HG03378 (cell line): ENCODE data around the gene GSC2.

Source experiments
- ATAC-seq: cut with Tn5 transposase; IDR thresholded peaks from one replicate; pipeline ENCODE4 v1.9.1; 2021; ENCODE audit warnings: mild to moderate bottlenecking, moderate library complexity; ENCODE audit not compliant: unreplicated experiment

The GSC2 gene, protein sequence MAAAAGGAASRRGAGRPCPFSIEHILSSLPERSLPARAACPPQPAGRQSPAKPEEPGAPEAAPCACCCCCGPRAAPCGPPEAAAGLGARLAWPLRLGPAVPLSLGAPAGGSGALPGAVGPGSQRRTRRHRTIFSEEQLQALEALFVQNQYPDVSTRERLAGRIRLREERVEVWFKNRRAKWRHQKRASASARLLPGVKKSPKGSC

DNA sequence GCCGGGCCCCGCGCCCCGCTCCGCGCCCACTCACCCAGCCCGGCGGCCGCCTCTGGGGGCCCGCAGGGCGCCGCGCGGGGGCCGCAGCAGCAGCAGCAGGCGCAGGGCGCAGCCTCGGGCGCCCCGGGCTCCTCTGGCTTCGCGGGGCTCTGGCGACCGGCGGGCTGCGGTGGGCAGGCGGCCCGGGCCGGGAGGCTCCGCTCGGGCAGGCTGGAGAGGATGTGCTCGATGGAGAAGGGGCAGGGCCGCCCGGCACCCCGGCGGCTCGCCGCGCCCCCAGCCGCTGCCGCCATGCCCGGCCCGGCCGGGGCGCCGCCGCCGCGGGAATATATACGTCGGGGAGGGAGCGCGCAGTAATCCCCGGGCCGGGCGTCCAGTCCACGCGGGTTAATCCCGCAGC, at the start of gene GSC2:
Gene GSC2 (minus strand): TSS at position 302 of the 400 bp plus-strand sequence. CDS start 9 bp downstream, at position 293.
- no peak for ATAC-seq

DNA sequence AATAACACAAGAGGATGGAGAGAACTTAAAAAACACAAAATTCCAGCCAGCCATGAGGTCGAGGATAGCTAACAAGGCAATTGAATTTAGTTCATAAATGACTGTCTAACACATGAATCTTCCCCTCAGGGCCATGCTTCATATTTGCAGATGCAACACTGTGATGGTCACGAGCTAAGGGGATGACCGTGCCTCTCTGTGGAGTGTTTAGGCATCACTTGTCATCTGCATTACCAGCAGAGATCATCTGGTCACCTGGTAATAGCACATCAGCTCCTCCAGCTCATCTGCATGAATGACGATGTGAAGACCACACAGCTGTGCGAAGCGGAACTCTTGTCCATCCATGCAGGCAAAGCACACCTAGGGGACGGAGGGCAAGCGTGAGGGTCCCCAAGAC, 49.4 kb upstream of the GSC2 start:
- ATAC-seq, result no peak

DNA sequence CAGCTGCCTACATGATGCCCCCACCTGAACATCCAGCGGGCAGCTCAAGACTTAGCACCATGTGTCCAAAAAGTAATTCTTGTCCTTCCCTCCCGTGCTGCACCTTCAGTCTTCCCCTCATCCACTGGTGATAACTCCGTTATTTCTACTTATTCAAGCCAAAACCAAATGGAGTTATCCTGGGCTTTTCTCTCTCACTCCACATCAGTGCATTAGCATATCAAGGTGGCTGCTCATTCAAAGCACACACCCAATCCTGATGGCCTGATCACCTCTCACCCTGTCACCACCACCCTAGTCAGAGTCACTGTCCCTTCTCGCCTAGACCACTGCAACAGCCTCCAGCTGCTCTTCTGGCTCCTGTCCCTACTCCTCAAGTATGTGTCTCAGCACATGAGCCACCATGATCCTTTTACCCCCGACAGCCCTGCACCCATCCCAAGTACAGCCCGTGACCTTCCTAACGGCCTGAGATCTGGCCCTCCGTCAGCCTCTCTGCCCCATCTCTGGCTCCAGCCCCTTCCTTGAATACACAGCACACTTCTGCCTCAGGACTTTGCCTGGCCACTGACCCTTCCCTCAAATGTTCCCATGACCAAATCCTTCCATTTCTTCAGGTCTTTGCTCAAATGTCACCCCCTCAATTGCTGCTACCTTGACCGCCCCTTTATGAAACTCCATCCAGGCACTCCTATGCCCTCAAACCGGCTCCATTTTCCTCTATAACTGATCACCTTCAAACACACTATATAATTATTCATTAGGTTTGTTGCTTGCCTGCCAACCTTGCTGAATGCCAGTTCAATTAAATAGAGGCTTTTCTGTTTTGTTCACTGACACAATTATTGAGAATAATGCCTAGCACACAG, 48.1 kb upstream of the GSC2 start:
- ATAC-seq, result no peak

DNA sequence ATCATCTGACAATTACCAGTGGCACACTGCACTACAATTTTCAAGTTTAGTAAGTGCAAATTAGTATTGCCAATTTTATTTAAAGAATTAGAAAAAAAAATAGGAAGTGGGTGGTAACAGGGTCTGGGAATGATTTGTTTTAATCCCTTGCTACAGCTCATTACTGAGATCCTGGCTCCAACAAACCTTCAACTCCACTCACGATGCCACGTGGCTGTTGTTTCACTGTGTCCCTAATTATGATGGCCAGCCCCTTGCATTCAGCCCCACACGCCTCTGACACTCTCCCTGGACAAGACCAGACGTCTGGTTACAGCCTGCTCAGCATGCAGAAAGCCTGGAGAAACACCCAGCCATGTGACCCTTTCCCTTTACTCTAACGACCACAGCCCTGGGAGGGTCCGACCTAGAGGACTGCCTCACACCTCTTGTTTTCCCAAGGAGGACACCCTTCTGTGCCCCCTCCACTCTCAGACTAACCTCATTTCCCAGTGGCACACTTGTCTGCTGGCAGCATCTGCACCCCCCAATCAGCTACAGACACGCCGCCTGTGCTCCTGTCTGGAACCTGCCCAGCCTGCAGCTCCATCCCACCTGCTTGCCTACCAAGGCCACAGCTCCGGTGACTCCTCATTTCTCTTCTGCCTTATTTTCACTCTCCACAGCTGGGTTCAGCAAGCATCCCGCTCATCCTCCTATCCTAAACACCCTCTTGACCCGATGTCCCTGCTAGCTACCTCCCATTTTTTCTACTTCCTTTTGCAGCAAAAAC, 46.9 kb upstream of the GSC2 start:
- no peak for ATAC-seq

DNA sequence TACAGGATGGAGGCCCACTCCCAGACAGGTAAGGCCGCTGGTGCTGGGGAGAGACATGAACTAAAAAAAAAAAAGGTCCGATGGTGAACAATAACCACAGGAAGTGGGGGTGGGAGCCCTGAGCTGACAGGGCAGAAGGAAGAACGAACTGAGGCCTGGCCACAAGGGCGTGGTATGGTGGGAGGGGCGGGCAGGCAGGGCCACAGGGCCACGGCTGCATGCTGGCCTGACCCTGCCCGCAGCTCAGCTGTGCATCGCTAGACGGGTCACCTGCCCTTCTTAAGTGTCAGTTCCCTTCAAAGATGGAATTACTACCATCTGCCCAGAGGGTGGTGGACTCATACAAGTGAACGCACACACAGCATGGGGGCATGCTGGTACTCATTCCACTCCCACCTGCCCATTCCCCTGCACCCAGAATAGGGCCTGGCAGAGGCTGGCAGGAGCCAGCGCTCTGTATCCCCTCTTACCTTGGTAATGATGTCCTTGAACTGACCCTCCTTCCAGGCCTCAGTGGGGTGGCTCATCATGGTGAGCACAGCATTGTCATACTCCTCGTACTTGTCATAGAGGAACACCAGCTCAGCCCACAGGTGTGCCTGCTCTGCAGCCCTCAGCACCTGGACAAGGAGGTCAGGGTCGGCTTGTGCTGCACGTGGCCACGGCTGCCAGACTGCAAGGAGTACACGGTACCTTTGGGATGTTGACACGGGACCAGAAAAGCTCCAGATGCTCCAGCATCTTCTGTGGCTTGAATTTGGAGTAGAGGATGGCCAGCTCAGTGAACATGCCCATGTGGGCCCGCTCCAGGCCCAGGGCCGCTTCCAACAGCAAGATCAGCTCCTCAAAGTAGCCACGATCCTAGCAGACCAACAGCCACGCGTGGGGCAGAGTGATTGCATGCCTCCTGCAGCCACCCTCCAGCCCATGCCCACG, 46.0 kb upstream of the GSC2 start:
- no peak for ATAC-seq

DNA sequence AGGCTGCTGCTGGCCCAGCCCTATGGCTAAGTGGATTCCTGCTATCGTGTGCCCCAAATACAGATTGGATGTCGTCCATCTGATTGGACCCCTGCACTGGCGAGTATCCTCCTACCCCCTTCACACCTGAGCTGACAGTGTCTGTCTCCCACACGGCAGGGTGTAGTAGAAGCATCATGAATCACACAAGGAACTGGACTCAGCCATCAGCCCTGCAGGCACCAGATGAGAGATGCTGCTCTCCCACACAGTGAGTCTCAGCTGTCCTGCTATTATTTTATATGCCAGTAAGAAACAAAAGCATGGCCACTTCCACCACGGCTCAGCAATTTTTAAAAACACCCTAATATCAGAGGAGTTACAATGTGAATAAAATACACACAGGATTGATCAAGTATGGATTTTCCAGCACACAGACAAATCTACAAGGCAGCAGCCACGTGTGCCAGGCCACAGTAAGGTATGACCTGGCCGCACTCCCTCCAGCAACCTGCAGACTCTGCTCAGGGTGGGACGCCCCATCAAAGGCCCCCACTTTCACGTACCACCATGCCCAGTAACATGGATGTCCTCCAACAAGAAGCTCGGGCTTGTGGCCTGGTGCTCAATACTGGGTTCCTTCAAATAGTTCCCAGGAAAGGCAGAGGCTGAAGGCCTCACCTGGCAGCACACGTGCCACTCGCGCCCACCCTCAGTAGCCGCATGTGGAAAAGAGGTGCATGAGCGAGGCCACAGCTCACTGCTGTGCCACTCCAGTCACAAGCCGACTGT, 44.9 kb upstream of the GSC2 start:
- no peak for ATAC-seq

DNA sequence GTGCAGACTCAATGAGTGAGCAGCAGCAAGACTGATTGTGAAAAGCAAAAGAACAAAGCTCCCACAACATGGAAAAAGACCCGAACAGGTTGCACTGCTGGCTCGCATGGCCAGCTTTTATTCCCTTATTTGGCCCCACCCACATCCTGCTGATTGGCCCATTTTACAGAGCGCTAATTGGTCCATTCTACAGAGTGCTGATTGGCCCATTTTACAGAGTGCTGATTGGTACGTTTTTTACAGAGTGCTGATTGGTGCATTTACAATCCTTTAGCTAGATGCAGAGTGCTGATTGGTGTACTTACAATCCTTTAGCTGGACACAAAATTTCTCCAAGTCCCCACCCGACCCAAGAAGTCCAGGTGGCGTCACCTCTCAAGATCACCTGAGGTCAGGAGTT, 43.8 kb upstream of the GSC2 start:
- ATAC-seq, result no peak

DNA sequence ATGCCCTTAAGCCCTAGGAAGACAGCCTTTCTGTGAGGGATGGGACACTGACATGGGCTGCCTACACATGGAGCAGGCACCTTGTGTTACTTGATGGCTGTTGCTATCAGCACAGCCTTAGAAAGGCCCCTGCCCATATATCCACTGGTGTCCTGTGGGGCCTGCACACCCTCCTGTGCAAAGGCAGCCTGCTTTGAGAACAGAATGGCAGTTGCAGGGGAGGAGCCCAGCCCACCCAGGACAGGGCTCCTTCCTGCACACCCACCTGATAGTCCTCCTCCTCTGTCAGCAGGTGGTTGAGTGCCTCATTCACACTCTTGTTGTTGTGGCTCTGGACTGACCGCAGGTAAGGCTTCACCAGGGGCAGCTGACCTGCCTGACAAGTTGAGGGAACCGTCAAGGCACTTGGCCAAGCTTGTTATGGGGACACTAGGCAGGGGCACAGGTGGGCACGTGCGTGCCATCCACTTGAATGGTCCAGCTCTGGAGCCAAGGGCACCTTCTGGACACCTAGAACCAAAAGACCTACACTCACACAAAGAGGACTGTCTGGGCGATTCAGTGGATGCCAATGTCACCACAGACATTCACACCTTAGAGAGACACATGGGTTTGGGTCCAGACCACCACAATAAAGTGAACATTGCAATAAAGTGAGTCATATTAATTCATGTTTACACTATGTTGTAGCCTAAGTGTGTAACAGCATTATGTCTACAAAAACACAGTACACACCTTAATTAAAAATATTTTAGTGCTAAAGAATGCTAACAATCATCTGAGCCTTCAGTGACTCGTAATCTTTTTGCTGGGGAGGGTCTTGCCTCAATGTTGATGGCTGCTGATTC, 37.8 kb upstream of the GSC2 start:
- ATAC-seq, result no peak

DNA sequence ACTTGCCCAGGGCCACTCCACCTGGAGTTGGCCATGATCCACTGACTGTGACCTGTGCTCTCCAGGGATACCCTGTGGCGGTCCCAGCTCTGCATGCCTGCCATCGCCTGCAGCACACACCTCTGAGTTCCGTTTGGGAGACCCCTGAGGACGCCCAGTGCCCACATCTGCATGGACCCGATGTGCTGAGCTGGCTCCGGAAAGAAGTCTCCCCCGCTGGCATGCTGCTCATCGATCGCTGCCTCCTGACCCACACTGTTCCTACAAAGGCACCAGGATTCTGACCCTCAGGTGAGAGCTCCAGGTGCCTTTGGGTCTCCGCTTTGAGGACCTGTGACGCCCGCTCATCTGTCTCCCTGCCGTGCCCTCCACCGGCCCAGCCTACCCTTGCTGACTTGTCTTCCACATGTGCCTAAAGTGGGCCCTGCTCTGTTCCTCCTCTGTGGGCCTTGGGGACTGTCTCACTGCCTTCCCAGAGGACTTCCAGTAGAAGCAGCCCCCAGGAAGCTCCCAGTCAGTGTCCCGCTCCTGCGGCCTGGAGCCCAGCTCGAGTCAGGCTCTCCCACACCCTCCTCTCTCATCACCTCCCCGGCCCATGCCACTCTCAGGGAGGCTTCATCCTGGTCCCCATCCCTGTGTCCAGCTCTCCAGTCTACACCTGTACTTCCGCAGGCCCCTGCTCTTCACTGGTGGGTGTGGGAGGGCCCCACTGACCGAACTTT, 34.3 kb upstream of the GSC2 start:
- ATAC-seq, result no peak

DNA sequence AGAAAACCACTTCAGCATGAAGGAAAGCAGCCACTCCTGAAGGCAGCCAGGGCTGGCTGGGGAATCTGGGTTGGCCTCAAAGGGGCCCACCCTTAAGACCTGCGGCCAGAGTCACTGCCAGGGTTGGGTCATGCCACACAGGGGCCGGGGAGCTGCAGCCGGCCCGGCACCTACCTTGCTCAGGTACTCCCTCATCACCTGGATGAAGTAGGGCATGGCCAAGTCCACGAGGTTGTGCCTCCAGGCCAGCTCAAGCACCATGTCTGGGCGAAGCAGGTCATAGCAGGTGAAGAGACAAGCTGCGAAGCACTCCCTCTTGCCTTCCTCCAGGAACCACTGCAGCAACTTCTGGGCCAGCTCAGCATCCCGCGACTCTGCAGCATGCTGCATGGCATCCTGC, 33.1 kb upstream of the GSC2 start:
- ATAC-seq, result no peak

DNA sequence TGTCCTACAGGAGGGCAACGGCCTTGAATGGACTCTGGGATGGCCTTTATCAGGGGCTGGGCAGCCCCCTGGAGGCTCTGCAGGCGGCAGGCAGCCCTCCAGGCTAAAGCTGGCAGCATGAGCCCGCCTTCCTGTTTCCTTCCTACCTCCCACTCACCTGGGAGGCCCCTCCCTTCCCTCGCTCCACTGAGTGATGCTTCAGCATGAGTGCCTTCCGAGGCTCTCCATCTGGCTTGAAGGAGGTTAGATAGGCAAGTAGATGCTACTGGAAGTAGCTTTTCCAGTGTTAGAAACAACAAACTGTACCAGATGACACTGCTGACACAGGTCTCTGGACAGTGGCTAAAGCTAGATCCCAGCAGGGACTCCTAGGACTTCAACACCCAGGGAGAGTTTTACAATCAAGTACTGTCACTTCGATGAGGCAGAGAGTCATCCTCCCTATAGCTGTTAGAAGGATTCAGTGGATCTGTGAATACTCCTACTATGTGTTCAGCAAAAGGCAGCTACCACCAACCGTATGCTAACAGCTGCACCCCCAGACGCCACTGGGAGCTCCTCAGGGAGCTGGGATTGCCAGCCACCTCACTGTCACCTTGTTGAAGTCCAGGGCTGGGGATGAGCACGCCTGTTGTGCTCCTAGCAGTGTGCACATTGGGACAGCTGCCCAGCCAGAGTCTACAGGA, 32.5 kb upstream of the GSC2 start:
- no peak for ATAC-seq

DNA sequence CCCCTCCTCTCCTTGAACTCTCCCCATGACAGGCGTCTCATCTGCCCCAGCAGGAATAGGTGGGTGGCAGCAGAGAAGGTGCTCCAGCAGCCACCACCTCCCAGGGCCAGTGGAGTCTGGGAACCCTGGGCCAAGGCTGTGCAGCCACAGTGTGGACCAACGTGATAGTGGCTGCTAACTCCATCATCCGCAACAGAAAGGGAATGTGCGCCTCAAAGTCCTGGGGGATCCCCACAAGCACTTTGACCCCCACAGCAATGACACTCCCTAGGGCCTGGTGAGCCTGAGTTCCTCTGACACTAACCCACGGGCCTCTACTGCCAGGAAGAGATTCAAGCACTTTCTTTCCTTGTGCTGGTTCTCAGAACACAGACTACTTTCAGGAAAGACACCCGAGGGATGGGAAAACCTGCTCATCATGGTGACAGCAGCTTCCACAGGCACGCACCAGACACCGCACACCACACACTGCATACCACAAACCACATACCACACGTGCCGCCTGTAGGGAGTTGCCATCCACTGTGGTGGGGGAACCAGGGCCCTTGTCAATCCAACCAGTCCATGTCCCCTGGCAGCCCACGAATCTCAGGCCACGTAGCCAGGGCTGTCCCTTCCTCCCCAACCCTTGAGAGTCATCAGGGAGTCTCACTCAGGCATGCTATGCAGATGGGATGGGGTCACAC, 31.8 kb upstream of the GSC2 start:
- ATAC-seq, result no peak

DNA sequence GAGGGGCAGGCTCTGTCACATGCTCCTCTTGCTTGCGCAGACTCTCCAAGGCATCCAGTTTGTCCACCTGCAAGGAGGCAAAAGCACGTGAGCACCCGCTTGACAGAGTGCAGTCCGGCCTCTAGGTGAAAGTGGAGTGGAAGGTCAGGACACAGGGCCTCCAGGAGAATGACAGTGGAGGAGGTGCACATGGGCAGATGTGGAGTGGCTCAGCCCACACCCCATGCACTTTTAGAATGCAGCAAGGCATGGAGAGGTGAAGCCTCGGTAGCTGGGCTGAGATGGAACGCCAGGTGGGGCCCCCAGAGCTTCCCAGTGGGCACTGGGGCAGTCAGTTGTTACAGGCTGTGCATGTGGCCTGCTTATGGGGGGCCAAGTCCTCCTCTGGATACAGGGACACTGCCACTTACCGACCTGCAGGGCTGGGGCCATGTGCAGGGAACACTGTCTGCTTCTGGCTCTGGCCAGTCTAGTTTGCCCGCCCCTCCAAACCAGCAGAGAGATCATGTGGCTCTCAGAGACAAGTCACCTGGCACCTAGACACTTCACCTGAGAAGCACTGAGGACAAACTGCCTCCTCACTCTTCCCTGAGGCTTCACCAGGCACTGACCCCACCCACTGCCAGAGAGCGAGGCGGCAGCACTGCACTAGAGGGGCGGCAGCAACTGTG, 30.8 kb upstream of the GSC2 start:
- ATAC-seq, result no peak

DNA sequence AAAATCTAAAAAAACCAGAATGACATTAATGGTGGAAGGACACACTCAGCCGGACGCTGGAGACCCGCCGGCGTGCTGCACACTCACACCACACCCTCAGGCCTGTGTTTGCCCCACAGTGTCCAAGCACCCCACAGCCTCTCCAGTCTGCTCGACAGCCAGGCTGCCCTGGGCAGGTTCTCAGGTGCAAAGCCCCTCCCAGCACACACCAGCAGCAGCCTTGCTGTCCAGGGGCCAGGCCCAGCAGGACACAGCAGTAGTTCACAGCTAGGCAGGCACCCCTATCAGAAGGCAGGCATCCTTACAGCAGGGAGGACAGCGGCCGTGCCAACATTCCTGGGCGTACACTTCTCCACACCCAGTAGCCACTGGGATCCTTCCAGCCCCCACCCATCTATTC, 30.1 kb upstream of the GSC2 start:
- ATAC-seq, result no peak

DNA sequence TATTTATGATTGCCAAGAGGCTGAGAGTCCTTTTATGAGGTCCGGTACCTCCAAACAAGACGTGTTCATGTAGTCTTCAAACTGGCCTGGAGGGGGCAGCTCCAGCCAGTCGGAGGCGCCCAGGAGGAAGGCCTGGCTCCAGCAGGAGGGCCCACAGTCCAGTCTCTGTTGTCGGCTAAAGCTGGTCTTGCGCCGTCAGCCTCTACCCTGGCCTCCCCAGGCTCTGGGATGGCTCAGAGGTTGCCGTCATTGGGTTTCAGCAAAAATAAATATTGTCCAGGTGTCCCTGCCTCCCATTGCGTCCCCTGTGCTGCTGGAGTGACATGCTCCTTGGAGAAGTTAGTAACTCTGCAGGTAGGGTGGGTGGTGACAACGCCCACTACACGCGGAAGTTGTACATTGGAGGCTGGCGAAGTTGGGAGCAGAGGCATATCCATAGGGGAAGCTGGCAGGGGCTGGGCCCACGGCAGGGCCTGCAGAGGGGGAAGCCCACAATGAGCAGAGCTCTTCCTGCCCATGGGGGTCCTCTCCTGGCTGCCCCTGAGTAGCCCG, 29.5 kb upstream of the GSC2 start:
- peak; percentile 34 for ATAC-seq
